Activated T-helper 1 cell treated with anti-CD3 and anti-CD28 coated beads, Interleukin-12 subunit alpha, Interleukin-12 subunit beta, Interleukin-2, Interleukin-4 antibody, amounts not matched to agents 30 ng/mL and 10 ng/mL and 1 ng/mL, durations not matched to agents 14 hours and 24 hours and 36 hours (primary cell): ENCODE data around the gene CITED1. TPM values are rescaled to one million over a fixed set of nuclear protein-coding genes. Genes with fewer than 3 reads are reported as not detected.

Source experiments
- DNase-seq: peaks from one replicate; pipeline ENCODE4 v3.0.0; 2021; ENCODE audit warnings: low spot score
- H3K27ac Mint-ChIP-seq: one replicate; pipeline ENCODE4 v1.8.0; 2021; ENCODE audit warnings: mild to moderate bottlenecking, mixed read lengths
- H3K27me3 Mint-ChIP-seq: one replicate; pipeline ENCODE4 v1.8.0; 2022; ENCODE audit warnings: mild to moderate bottlenecking, moderate library complexity, mixed read lengths; ENCODE audit not compliant: insufficient read depth
- H3K36me3 Mint-ChIP-seq: one replicate; pipeline ENCODE4 v1.8.0; 2021; ENCODE audit warnings: low read depth, mixed read lengths
- H3K4me1 Mint-ChIP-seq: one replicate; pipeline ENCODE4 v1.8.0; 2021; ENCODE audit warnings: low read depth, mixed read lengths
- H3K4me3 Mint-ChIP-seq: one replicate; pipeline ENCODE4 v1.8.0; 2021; ENCODE audit warnings: mild to moderate bottlenecking, moderate library complexity, mixed read lengths
- H3K9me3 Mint-ChIP-seq: one replicate; pipeline ENCODE4 v1.8.0; 2021; ENCODE audit warnings: mixed read lengths
- intact Hi-C: fragments of 100-400 bp; cut with micrococcal nuclease; formaldehyde crosslinking; loops from one replicate; pipeline ENCODE4 v1.15.1; 2024
- total RNA-seq: library from RNA; stranded (reverse); gene quantifications from 2 replicates; pipeline ENCODE4 v1.2.3, GENCODE V29; 2022

Gene CITED1
- total RNA-seq, 1 donor from 2014 or later, result 0.78 TPM

GRCh38 chrX:72271812-72272211 is 33.9 kb downstream of the CITED1 start:
- H3K4me1 Mint-ChIP-seq, result peaks cover 52% of the 10 kb centered on the region
- H3K4me3 Mint-ChIP-seq, result peak overlapping the region; percentile 53
- H3K27ac Mint-ChIP-seq, result peak overlapping the region; percentile 86
- intact Hi-C loops, result no loop called here
- H3K36me3 Mint-ChIP-seq, result peaks cover 62% of the 10 kb centered on the region
- DNase-seq, result no peak
- no peaks in the 10 kb centered on the region for H3K9me3 Mint-ChIP-seq
- no peaks in the 10 kb centered on the region for H3K27me3 Mint-ChIP-seq

- peaks cover 52% of the 10 kb centered on the region for H3K4me1 Mint-ChIP-seq
- intact Hi-C loops, result no loop called here
Observed at GRCh38 chrX:72271091-72271788, 34.5 kb downstream of the CITED1 start.

GRCh38 chrX:72270316-72270866 is 35.3 kb downstream of the CITED1 start:
- H3K4me1 Mint-ChIP-seq, result peaks cover 46% of the 10 kb centered on the region
- no peak for DNase-seq
- intact Hi-C loops, result no loop called here
- no peak overlapping the region for H3K4me3 Mint-ChIP-seq
- H3K27me3 Mint-ChIP-seq, result no peaks in the 10 kb centered on the region
- H3K27ac Mint-ChIP-seq, result peak overlapping the region; percentile 29
- H3K9me3 Mint-ChIP-seq, result no peaks in the 10 kb centered on the region
- peaks cover 53% of the 10 kb centered on the region for H3K36me3 Mint-ChIP-seq

More at GRCh38 chrX:72271091-72271788, 34.5 kb downstream of the CITED1 start:
- H3K9me3 Mint-ChIP-seq, result no peaks in the 10 kb centered on the region
- peaks cover 62% of the 10 kb centered on the region for H3K36me3 Mint-ChIP-seq
- no peaks in the 10 kb centered on the region for H3K27me3 Mint-ChIP-seq
- H3K27ac Mint-ChIP-seq, result peak overlapping the region; percentile 86
- H3K4me3 Mint-ChIP-seq, result no peak overlapping the region
- DNase-seq, result no peak

GRCh38 chrX:72269671-72270251 is 36.0 kb downstream of the CITED1 start:
- H3K4me1 Mint-ChIP-seq, result peaks cover 39% of the 10 kb centered on the region
- peaks cover 47% of the 10 kb centered on the region for H3K36me3 Mint-ChIP-seq
- H3K9me3 Mint-ChIP-seq, result no peaks in the 10 kb centered on the region
- intact Hi-C loops, result loop anchor here (1.0 kb wide), 1 partner anchor 352 kb away; no protein-coding TSS in a partner anchor
- H3K27ac Mint-ChIP-seq, result peak overlapping the region; percentile 91
- H3K27me3 Mint-ChIP-seq, result no peaks in the 10 kb centered on the region
- H3K4me3 Mint-ChIP-seq, result peak overlapping the region; percentile 68
- DNase-seq, result peak; percentile 1

- peak overlapping the region; percentile 34 for H3K27ac Mint-ChIP-seq
Observed at GRCh38 chrX:72268597-72269365, 36.9 kb downstream of the CITED1 start.

GRCh38 chrX:72265263-72265662 is 40.5 kb downstream of the CITED1 start:
- no peaks in the 10 kb centered on the region for H3K27me3 Mint-ChIP-seq
- intact Hi-C loops, result no loop called here
- H3K4me3 Mint-ChIP-seq, result no peak overlapping the region
- DNase-seq, result no peak
- H3K27ac Mint-ChIP-seq, result no peak overlapping the region
- H3K9me3 Mint-ChIP-seq, result no peaks in the 10 kb centered on the region
- H3K36me3 Mint-ChIP-seq, result peaks cover 16% of the 10 kb centered on the region
- H3K4me1 Mint-ChIP-seq, result peaks cover 8% of the 10 kb centered on the region

More at GRCh38 chrX:72268597-72269365, 36.9 kb downstream of the CITED1 start:
- intact Hi-C loops, result loop anchor here (1.0 kb wide), 1 partner anchor 353 kb away; no protein-coding TSS in a partner anchor
- H3K4me1 Mint-ChIP-seq, result peaks cover 30% of the 10 kb centered on the region
- H3K9me3 Mint-ChIP-seq, result no peaks in the 10 kb centered on the region
- DNase-seq, result no peak
- peaks cover 37% of the 10 kb centered on the region for H3K36me3 Mint-ChIP-seq
- H3K4me3 Mint-ChIP-seq, result no peak overlapping the region
- H3K27me3 Mint-ChIP-seq, result no peaks in the 10 kb centered on the region

GRCh38 chrX:72262077-72262476 is 43.6 kb downstream of the CITED1 start:
- H3K4me1 Mint-ChIP-seq, result no peaks in the 10 kb centered on the region
- intact Hi-C loops, result no loop called here
- H3K27ac Mint-ChIP-seq, result no peak overlapping the region
- DNase-seq, result no peak
- H3K9me3 Mint-ChIP-seq, result no peaks in the 10 kb centered on the region
- H3K27me3 Mint-ChIP-seq, result no peaks in the 10 kb centered on the region
- no peak overlapping the region for H3K4me3 Mint-ChIP-seq
- H3K36me3 Mint-ChIP-seq, result no peaks in the 10 kb centered on the region

GRCh38 chrX:72260448-72260847 is 45.3 kb downstream of the CITED1 start:
- no peak for DNase-seq
- Mint-ChIP-seq H3K4me3 (no peak overlapping the region), H3K4me1 (no peaks in the 10 kb centered on the region), H3K36me3 (no peaks in the 10 kb centered on the region), H3K27me3 (peaks cover 11% of the 10 kb centered on the region), H3K9me3 (no peaks in the 10 kb centered on the region), H3K27ac (no peak overlapping the region)
- intact Hi-C loops, result no loop called here

GRCh38 chrX:72258174-72258573 is 47.5 kb downstream of the CITED1 start:
- Mint-ChIP-seq H3K9me3 (no peaks in the 10 kb centered on the region), H3K4me1 (no peaks in the 10 kb centered on the region), H3K36me3 (no peaks in the 10 kb centered on the region), H3K27ac (no peak overlapping the region), H3K4me3 (no peak overlapping the region), H3K27me3 (peaks cover 22% of the 10 kb centered on the region)
- intact Hi-C loops, result no loop called here
- no peak for DNase-seq

- no peaks in the 10 kb centered on the region for H3K36me3 Mint-ChIP-seq
- no peaks in the 10 kb centered on the region for H3K9me3 Mint-ChIP-seq
- no peak overlapping the region for H3K4me3 Mint-ChIP-seq
- H3K27me3 Mint-ChIP-seq, result peaks cover 22% of the 10 kb centered on the region
- H3K4me1 Mint-ChIP-seq, result no peaks in the 10 kb centered on the region
- intact Hi-C loops, result no loop called here
- H3K27ac Mint-ChIP-seq, result no peak overlapping the region
- no peak for DNase-seq
Observed at GRCh38 chrX:72255864-72256263, 49.9 kb downstream of the CITED1 start.

GRCh38 chrX:72255445-72255844 is 50.3 kb downstream of the CITED1 start:
- Mint-ChIP-seq H3K36me3 (no peaks in the 10 kb centered on the region), H3K27ac (no peak overlapping the region), H3K4me1 (no peaks in the 10 kb centered on the region), H3K4me3 (no peak overlapping the region), H3K27me3 (peaks cover 22% of the 10 kb centered on the region), H3K9me3 (no peaks in the 10 kb centered on the region)
- no peak for DNase-seq
- intact Hi-C loops, result no loop called here

GRCh38 chrX:72254816-72255215 is 50.9 kb downstream of the CITED1 start:
- Mint-ChIP-seq H3K27me3 (peaks cover 22% of the 10 kb centered on the region), H3K4me3 (no peak overlapping the region), H3K4me1 (no peaks in the 10 kb centered on the region), H3K27ac (no peak overlapping the region), H3K9me3 (no peaks in the 10 kb centered on the region), H3K36me3 (no peaks in the 10 kb centered on the region)
- DNase-seq, result no peak
- intact Hi-C loops, result no loop called here

- intact Hi-C loops, result no loop called here
Observed at GRCh38 chrX:72253686-72254085, 52.0 kb downstream of the CITED1 start.

More at GRCh38 chrX:72253686-72254085, 52.0 kb downstream of the CITED1 start:
- Mint-ChIP-seq H3K27ac (no peak overlapping the region), H3K36me3 (no peaks in the 10 kb centered on the region), H3K27me3 (peaks cover 22% of the 10 kb centered on the region), H3K4me1 (no peaks in the 10 kb centered on the region), H3K9me3 (no peaks in the 10 kb centered on the region), H3K4me3 (no peak overlapping the region)
- no peak for DNase-seq
